Neural crest cell (in vitro differentiated cells): Measurements from ENCODE around the gene ACSL6. TPM values are rescaled to one million over a fixed set of nuclear protein-coding genes. Genes with fewer than 3 reads are reported as not detected.

ENCODE experiments used
- DNase-seq: peaks from one replicate; pipeline ENCODE4 v3.0.0; 2021; ENCODE audit warnings: low read depth, mixed read lengths, low spot score
- H3K27ac Mint-ChIP-seq: one replicate; pipeline ENCODE4 v1.8.0; 2021; ENCODE audit warnings: mild to moderate bottlenecking, mixed read lengths; ENCODE audit not compliant: unreplicated experiment
- H3K27me3 Mint-ChIP-seq: 2 replicates; pipeline ENCODE4 v1.8.0; 2021; ENCODE audit warnings: low read depth, mild to moderate bottlenecking, mixed read lengths
- H3K36me3 Mint-ChIP-seq: 2 replicates; pipeline ENCODE4 v1.8.0; 2021; ENCODE audit warnings: low read depth, mild to moderate bottlenecking, mixed read lengths
- H3K4me1 Mint-ChIP-seq: 2 replicates; pipeline ENCODE4 v1.8.0; 2021; ENCODE audit warnings: mixed read lengths
- H3K4me3 Mint-ChIP-seq: one replicate; pipeline ENCODE4 v1.8.0; 2021; ENCODE audit warnings: mild to moderate bottlenecking, mixed read lengths
- H3K9me3 Mint-ChIP-seq: 2 replicates; pipeline ENCODE4 v1.8.0; 2021; ENCODE audit warnings: mixed read lengths
- CTCF ChIP-seq: fragments of 200-600 bp; sonication (generic); conservative IDR thresholded peaks from 2 replicates; pipeline ENCODE4 v1.5.0; 2021; ENCODE audit warnings: antibody characterized with exemption, mild to moderate bottlenecking
- total RNA-seq: library from RNA; stranded (reverse); gene quantifications from 2 replicates; pipeline ENCODE4 v1.2.1, GENCODE V29; 2021

Gene ACSL6
- total RNA-seq, 1 donor from 2014 or later: 0.84 TPM

GRCh38 chr5:131996210-131997025, 15.0 kb downstream of the ACSL6 start:
- Mint-ChIP-seq H3K36me3 (no peaks in the 10 kb centered on the region), H3K27me3 (no peaks in the 10 kb centered on the region), H3K27ac (no peak overlapping the region), H3K4me1 (peaks cover 23% of the 10 kb centered on the region), H3K9me3 (no peaks in the 10 kb centered on the region), H3K4me3 (no peak overlapping the region)
- no peak for TF ChIP-seq CTCF
- no peak for DNase-seq

- no peaks in the 10 kb centered on the region for H3K9me3 Mint-ChIP-seq
- H3K27me3 Mint-ChIP-seq: no peaks in the 10 kb centered on the region
- H3K4me1 Mint-ChIP-seq: peaks cover 10% of the 10 kb centered on the region
- no peak for TF ChIP-seq CTCF
- H3K27ac Mint-ChIP-seq: peak overlapping the region; percentile 57
- no peak overlapping the region for H3K4me3 Mint-ChIP-seq
- H3K36me3 Mint-ChIP-seq: no peaks in the 10 kb centered on the region
- no peak for DNase-seq
These were observed 16.8 kb downstream of the ACSL6 start for GRCh38 chr5:131994533-131995226.

- Mint-ChIP-seq H3K4me3 (no peak overlapping the region), H3K27me3 (no peaks in the 10 kb centered on the region), H3K4me1 (peaks cover 5% of the 10 kb centered on the region), H3K36me3 (no peaks in the 10 kb centered on the region), H3K27ac (no peak overlapping the region), H3K9me3 (no peaks in the 10 kb centered on the region)
- TF ChIP-seq CTCF: no peak
- DNase-seq: no peak
These were observed 17.4 kb downstream of the ACSL6 start for GRCh38 chr5:131994090-131994489.

- Mint-ChIP-seq H3K27ac (no peak overlapping the region), H3K4me3 (no peak overlapping the region), H3K27me3 (no peaks in the 10 kb centered on the region), H3K4me1 (peaks cover under 1% of the 10 kb centered on the region), H3K9me3 (no peaks in the 10 kb centered on the region), H3K36me3 (no peaks in the 10 kb centered on the region)
- TF ChIP-seq CTCF: no peak
- DNase-seq: no peak
These were observed 17.8 kb downstream of the ACSL6 start for GRCh38 chr5:131993676-131994075.

- Mint-ChIP-seq H3K27me3 (no peaks in the 10 kb centered on the region), H3K36me3 (no peaks in the 10 kb centered on the region), H3K27ac (no peak overlapping the region), H3K4me1 (no peaks in the 10 kb centered on the region), H3K9me3 (no peaks in the 10 kb centered on the region), H3K4me3 (no peak overlapping the region)
- TF ChIP-seq CTCF: no peak
- no peak for DNase-seq
These were observed 19.1 kb downstream of the ACSL6 start for GRCh38 chr5:131992370-131992769.
